Body of pancreas (tissue), 4 donors: Measurements from ENCODE around the gene CHAF1A. TPM values are rescaled to one million over a fixed set of nuclear protein-coding genes. Genes with fewer than 3 reads are reported as not detected.
A peak's percentile ranks its signal among the peaks of the same experiment; 100 is the strongest.

Source experiments
- ATAC-seq: fragments of 150-250 bp; one replicate; pipeline ENCODE4 v1.9.1; 2016
- DNase-seq, 4 donors: peaks; one replicate each; pipeline ENCODE4 v3.0.0-alpha.2; 2019
- H3K27ac ChIP-seq, 4 donors: fragments of 200-600 bp; sonication (generic); 1 replicate in 3 of 4; 2 replicates in 1 of 4; pipeline versions ENCODE4 v1.5.1 to v1.6.1; 2016 to 2019; ENCODE audit warnings: mild to moderate bottlenecking in 1 of 4, mixed read lengths in 1 of 4, moderate library complexity in 1 of 4
- H3K27me3 ChIP-seq, 2 donors: fragments of 200-600 bp; sonication (generic); one replicate each; pipeline ENCODE4 v1.6.0; 2016; ENCODE audit warnings: mild to moderate bottlenecking in 1 of 2
- H3K36me3 ChIP-seq, 2 donors: fragments of 200-600 bp; sonication (generic); replicated peaks in 1 of 2; 2 replicates each; pipeline ENCODE4 v1.5.1; 2016; ENCODE audit warnings: low read depth in 2 of 2; ENCODE audit not compliant: insufficient read depth in 1 of 2
- H3K4me1 ChIP-seq: fragments of 200-600 bp; sonication (generic); one replicate; pipeline ENCODE4 v1.6.0; 2016
- H3K4me3 ChIP-seq, 2 donors: fragments of 200-600 bp; sonication (generic); 1 replicate in 1 of 2; 2 replicates in 1 of 2; pipeline ENCODE4 v1.5.1; 2016 to 2019
- H3K9me3 ChIP-seq, 3 donors: fragments of 200-600 bp; sonication (generic); 1 replicate in 2 of 3; 2 replicates in 1 of 3; pipeline ENCODE4 v1.5.1; 2016
- POLR2A ChIP-seq, 3 donors: fragments of 450-650 bp; IDR thresholded peaks; one replicate each; pipeline ENCODE4 v1.6.1; 2016; ENCODE audit warnings: antibody characterized with exemption in 3 of 3, mild to moderate bottlenecking in 2 of 3
- WGBS, 2 donors: methylation state at CpG; one replicate each; pipeline ENCODE4 v1.1.5; 2017; 5-methylcytosine and 5-hydroxymethylcytosine counted together
- intact Hi-C: fragments of 100-400 bp; cut with DNase I; formaldehyde crosslinking; loops from one replicate; pipeline ENCODE4 v1.15.1; 2023
- total RNA-seq, 2 donors: library from RNA; depleted of rRNA; stranded (reverse); fragments of >200 nt; gene quantifications; one replicate each; pipeline ENCODE4 v1.1.0, GENCODE V29; 2016
- TF ChIP-seq, protein P1 (sequence below), 7 experiments: fragments of 450-650 bp in 4 of 7; fragments of 200-600 bp in 3 of 7; sonication (generic) in 3 of 7; IDR thresholded peaks; one replicate each; pipeline ENCODE4 v1.5.1; 2016 to 2019; ENCODE audit warnings: antibody characterized with exemption in 7 of 7

Gene CHAF1A
- total RNA-seq, 2 donors from 2014 or later, result 3.4 to 6.3 TPM

DNA sequence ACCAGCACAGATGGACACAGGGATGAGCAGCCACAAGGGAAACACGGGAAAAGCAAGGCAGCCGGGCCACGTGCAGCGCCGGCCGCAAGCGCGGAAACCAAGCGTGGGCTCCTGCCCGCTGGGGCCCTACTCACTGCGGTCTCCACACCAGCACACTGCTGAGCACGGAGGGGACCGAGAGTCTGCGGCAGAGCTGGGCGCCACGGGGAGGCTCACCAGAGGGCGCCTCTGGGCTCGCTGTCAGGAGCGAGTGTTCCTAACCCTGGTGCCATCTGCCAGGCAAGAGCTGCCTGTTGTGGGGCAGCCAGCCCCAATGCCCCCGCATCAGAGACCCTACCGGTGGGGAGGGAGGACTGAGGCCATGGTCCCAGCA is 32.6 kb upstream of the CHAF1A start:
- intact Hi-C loops, result no loop called here
- Histone ChIP-seq H3K4me3 (no peak overlapping the region), H3K4me1 (peaks cover 70% of the 10 kb centered on the region)

DNA sequence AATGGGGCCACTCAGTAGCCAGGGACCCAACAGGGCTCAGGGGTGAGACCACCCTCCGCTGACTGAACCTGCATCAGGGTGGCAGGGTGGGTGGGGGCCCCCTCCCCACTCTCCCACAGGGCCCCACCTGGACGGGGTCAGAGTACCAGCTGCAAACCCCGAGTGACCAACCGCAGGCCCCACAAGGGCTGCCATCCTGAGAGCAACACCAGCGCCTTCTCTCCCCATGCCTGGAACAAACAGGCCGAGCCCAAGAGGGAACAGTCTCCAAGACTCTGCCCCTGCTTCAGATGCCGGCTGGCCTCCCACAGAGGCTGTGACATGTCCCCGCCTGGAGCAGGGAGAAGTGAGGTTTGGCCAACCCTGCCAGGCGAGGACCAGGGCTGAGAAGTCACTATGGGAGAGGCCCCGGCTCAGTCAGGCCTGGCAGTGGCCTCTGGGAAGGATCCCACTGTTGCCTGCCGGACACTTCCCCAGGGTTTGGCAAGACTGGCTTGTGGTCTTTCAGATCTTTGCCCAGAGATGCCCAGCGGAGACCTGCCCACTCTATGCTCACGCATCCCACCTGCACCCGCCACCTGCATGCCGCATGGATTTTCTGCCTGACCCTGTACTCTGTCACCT is 31.9 kb upstream of the CHAF1A start:
- H3K9me3 ChIP-seq, result no peaks in the 10 kb centered on the region
- intact Hi-C loops, result no loop called here
- ATAC-seq (no peak), DNase-seq (no peak)
- 75 to 87% methylated on average over 8 to 14 of the region's 15 CpGs for whole genome bisulfite sequencing, 2 donors
- H3K4me3 ChIP-seq, result no peak overlapping the region
- peaks cover 76% of the 10 kb centered on the region for H3K4me1 ChIP-seq
- no peaks in the 10 kb centered on the region for H3K27me3 ChIP-seq
- H3K36me3 ChIP-seq, result peaks cover under 1% of the 10 kb centered on the region in 2 donors
- no peak for TF ChIP-seq POLR2A (IDR thresholded peaks at IDR 0.05)
- TF ChIP-seq, protein P1, sequence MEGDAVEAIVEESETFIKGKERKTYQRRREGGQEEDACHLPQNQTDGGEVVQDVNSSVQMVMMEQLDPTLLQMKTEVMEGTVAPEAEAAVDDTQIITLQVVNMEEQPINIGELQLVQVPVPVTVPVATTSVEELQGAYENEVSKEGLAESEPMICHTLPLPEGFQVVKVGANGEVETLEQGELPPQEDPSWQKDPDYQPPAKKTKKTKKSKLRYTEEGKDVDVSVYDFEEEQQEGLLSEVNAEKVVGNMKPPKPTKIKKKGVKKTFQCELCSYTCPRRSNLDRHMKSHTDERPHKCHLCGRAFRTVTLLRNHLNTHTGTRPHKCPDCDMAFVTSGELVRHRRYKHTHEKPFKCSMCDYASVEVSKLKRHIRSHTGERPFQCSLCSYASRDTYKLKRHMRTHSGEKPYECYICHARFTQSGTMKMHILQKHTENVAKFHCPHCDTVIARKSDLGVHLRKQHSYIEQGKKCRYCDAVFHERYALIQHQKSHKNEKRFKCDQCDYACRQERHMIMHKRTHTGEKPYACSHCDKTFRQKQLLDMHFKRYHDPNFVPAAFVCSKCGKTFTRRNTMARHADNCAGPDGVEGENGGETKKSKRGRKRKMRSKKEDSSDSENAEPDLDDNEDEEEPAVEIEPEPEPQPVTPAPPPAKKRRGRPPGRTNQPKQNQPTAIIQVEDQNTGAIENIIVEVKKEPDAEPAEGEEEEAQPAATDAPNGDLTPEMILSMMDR (IDR thresholded peaks at IDR 0.05), result no peak
- H3K27ac ChIP-seq, result peak overlapping the region in 2 of 4 donors; percentile 24 to 64

More for the DNA sequence above, 32.6 kb upstream of the CHAF1A start:
- DNase-seq (peak in 2 of 4 donors; percentile 24 to 55), ATAC-seq (no peak)
- Histone ChIP-seq H3K36me3 (peaks cover 5 to 6% of the 10 kb centered on the region in 2 donors), H3K27ac (peak overlapping the region in 3 of 4 donors; percentile 58 to 77 (median 64)), H3K9me3 (no peaks in the 10 kb centered on the region), H3K27me3 (no peaks in the 10 kb centered on the region)
- 64 to 69% methylated on average over 17 to 20 of the region's 21 CpGs for WGBS, 2 donors
- TF ChIP-seq, protein P1 (IDR thresholded peaks at IDR 0.05), result peak in 4 of 7 experiments; percentile 3 to 25 (median 12)
- no peak for TF ChIP-seq POLR2A (IDR thresholded peaks at IDR 0.05)

DNA sequence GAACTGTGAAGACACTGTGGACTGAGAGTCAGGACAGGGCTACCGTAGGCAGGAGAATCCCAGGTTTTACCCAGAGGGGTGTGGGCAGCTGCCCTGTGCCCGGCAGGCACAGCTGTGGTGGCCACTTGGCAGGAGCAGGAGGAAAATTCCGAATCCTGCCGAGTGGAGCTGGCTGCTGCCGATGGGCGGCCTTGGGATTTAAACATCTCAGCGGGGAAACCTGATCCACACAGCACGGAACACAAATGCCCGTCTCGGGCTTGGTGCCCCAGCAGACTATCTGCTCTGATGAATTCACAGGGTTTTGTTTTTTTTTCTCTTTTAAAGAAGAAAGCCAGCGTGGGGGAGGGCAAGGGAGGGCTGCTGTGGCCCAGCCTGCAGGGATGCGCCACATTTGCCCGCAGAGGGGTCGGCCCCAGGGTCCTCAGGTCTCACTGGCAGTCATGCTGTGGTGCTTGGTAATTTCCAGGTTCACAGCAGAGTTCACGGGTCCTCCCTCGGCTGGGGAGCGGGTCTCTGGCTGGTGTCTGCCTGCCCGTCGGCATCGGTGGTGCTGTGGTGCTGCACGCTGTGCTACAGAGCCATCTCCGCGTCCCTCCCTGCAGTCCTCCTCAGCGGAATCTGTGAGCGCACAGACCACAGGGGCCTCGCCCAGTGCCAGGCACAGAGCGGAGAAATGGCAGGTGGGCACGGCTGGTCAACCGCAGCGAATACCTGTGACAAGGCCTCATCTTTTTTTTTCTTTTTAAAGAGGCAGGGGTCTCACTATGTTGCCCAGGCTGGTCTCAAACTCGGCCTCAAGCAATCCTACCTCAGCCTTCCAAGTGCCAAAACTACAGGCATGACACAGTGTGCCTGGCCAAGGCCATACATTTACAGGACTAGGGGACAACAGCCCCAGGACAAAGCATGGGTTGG is 30.9 kb upstream of the CHAF1A start:
- TF ChIP-seq POLR2A (IDR thresholded peaks at IDR 0.05), result no peak
- TF ChIP-seq, protein P1 (IDR thresholded peaks at IDR 0.05), result no peak
- H3K4me3 ChIP-seq, result no peak overlapping the region
- 30 to 60% methylated on average over 14 to 31 of the region's 31 CpGs for WGBS, 2 donors
- no peaks in the 10 kb centered on the region for H3K36me3 ChIP-seq
- H3K4me1 ChIP-seq, result peaks cover 86% of the 10 kb centered on the region
- intact Hi-C loops, result no loop called here
- H3K27ac ChIP-seq, result peak overlapping the region in 1 of 4 donors; percentile 24
- H3K27me3 ChIP-seq, result no peaks in the 10 kb centered on the region
- DNase-seq (peak in 3 of 4 donors; percentile 27 to 61 (median 56)), ATAC-seq (no peak)
- no peaks in the 10 kb centered on the region for H3K9me3 ChIP-seq

DNA sequence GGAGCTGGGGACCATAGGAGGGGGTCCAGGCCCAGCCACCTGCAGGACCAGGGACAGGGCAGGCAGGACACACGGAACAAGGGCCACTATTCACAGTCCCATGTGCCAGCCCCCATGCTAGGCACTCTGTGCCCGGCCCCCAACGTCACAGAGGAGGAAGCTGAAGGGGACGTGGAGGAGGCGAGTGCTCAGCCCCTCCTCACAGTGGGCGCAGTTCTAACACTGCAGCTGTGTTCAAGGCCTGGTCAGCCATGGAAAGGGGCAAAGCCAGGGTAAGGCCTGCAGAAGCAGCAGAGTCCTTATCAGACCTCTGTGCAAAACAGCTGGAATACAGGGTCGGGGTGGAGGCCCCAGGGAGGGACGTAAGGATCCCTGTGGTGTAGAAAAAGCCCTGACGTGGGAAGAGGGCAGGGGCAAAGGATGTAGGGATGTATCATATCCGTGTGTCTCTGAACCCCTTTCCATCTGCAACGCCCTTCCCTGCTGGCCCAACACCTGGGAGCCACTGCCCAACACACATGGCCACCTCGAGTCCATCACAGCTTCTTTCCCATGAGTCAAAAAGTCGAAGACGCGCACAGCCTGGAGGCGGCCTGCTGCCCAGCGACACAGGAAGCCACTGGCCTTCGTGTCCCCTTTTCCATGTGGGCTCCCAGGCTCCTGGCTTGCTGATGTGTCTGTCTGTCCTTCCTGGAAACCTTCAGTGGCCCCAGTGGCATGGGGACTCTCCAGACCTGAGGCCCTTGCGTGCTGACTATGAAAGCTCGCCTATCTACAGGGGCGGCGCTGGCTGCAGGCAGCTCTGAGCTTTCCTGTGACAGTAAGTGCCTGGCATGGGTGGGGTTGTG is 30.1 kb upstream of the CHAF1A start:
- 80 to 88% methylated on average over 17 to 22 of the region's 22 CpGs for WGBS, 2 donors
- no peak overlapping the region for H3K4me3 ChIP-seq
- no peak overlapping the region for H3K27ac ChIP-seq
- no peak for ATAC-seq
- H3K27me3 ChIP-seq, result no peaks in the 10 kb centered on the region
- peaks cover 95% of the 10 kb centered on the region for H3K4me1 ChIP-seq
- no peak for DNase-seq
- H3K9me3 ChIP-seq, result no peaks in the 10 kb centered on the region
- intact Hi-C loops, result no loop called here
- TF ChIP-seq, protein P1 (IDR thresholded peaks at IDR 0.05), result no peak
- no peak for TF ChIP-seq POLR2A (IDR thresholded peaks at IDR 0.05)
- H3K36me3 ChIP-seq, result no peaks in the 10 kb centered on the region
